Skeletal muscle tissue (tissue), 2 donors: ENCODE data around the gene PCOLCE2. TPM values are rescaled to one million over a fixed set of nuclear protein-coding genes. Genes with fewer than 3 reads are reported as not detected.

ENCODE experiments used
- small RNA-seq: library from RNA; depleted of rRNA; stranded (forward); fragments of <200 nt; gene quantifications from one replicate; pipeline ENCODE3, GENCODE V24; 2014
- total RNA-seq: library from RNA; depleted of rRNA; stranded (reverse); fragments of >200 nt; gene quantifications from one replicate; pipeline ENCODE4 v1.2.3, GENCODE V29; 2014

The PCOLCE2 gene
- total RNA-seq, 1 donor from 2014 or later, result 3.1 TPM

Small RNA genes lying within 50 kb of the gene (small RNA-seq; reads per million reads assigned to genes)
- gene RNU7-47P, result not detected

Other genes with a start within 250 kb of the PCOLCE2 start
- gene TRPC1, start 165.0 kb downstream of the PCOLCE2 start, total RNA-seq, result 32.9 TPM
- gene PAQR9, start 74.6 kb upstream of the PCOLCE2 start, total RNA-seq, result under 0.01 TPM
- 47.5 TPM for gene U2SURP, start 112.5 kb upstream of the PCOLCE2 start, total RNA-seq
- 6.8 TPM for gene CHST2, start 230.7 kb upstream of the PCOLCE2 start, total RNA-seq